OCI-LY1 (cell line): ENCODE measurements around the gene IL18R1.

ENCODE experiments used
- H2AFZ ChIP-seq: fragments of 200-600 bp; sonication (generic), shearing (Covaris generic); 2 replicates; pipeline ENCODE4 v1.6.0; 2014; ENCODE audit warnings: antibody characterized with exemption, mild to moderate bottlenecking, low read length
- H3F3A ChIP-seq: fragments of 200-600 bp; sonication (generic), shearing (Covaris generic); 2 replicates; pipeline ENCODE4 v1.6.0; 2014; ENCODE audit warnings: mild to moderate bottlenecking, antibody characterized with exemption, low read length, moderate library complexity; ENCODE audit not compliant: insufficient read depth
- H3K27ac ChIP-seq: fragments of 200-600 bp; sonication (generic); 2 replicates; pipeline ENCODE4 v1.5.1; 2014; ENCODE audit warnings: low read length, mixed run types, mild to moderate bottlenecking, low read depth; ENCODE audit not compliant: poor library complexity, severe bottlenecking
- H3K27me3 ChIP-seq: fragments of 200-600 bp; sonication (generic); 2 replicates; pipeline ENCODE4 v1.6.0; 2014; ENCODE audit warnings: antibody characterized with exemption, mild to moderate bottlenecking, low read length, moderate library complexity; ENCODE audit not compliant: insufficient read depth
- H3K36me3 ChIP-seq: fragments of 200-600 bp; sonication (generic); 2 replicates; pipeline ENCODE4 v1.6.1; 2014; ENCODE audit warnings: mild to moderate bottlenecking, antibody characterized with exemption, low read length, moderate library complexity, mixed read lengths; ENCODE audit not compliant: insufficient read depth
- H3K4me1 ChIP-seq: fragments of 200-600 bp; sonication (generic); 2 replicates; pipeline ENCODE4 v1.5.1; 2014; ENCODE audit warnings: mild to moderate bottlenecking, low read length, moderate library complexity; ENCODE audit not compliant: insufficient read depth, severe bottlenecking
- H3K4me2 ChIP-seq: fragments of 200-600 bp; sonication (generic), shearing (Covaris generic); 2 replicates; pipeline ENCODE4 v1.6.1; 2014; ENCODE audit warnings: low read length
- H3K4me3 ChIP-seq: fragments of 200-600 bp; sonication (generic); 2 replicates; pipeline ENCODE4 v1.5.1; 2014; ENCODE audit warnings: low read length, low read depth, mild to moderate bottlenecking, mixed read lengths; ENCODE audit not compliant: poor library complexity, severe bottlenecking
- H3K79me2 ChIP-seq: fragments of 200-600 bp; shearing (Covaris generic); 2 replicates; pipeline ENCODE4 v1.6.1; 2016; ENCODE audit warnings: mixed run types, low read length, mixed read lengths; ENCODE audit not compliant: insufficient read depth
- H3K9ac ChIP-seq: fragments of 200-600 bp; sonication (generic), shearing (Covaris generic); 2 replicates; pipeline ENCODE4 v1.6.1; 2014; ENCODE audit warnings: mild to moderate bottlenecking, low read length, mixed read lengths
- H3K9me2 ChIP-seq: fragments of 200-600 bp; sonication (generic), shearing (Covaris generic); 2 replicates; pipeline ENCODE4 v1.6.1; 2014; ENCODE audit warnings: low read depth, mild to moderate bottlenecking, low read length, mixed read lengths
- H3K9me3 ChIP-seq: fragments of 200-600 bp; shearing (Covaris generic); 2 replicates; pipeline ENCODE4 v1.6.1; 2014; ENCODE audit warnings: low read length, mixed read lengths
- H4K20me1 ChIP-seq: fragments of 200-600 bp; sonication (generic), shearing (Covaris generic); 2 replicates; pipeline ENCODE4 v1.6.0; 2016; ENCODE audit warnings: mild to moderate bottlenecking, low read length; ENCODE audit not compliant: insufficient read depth
- CTCF ChIP-seq: fragments of 200-600 bp; sonication (generic), shearing (Covaris generic); IDR thresholded peaks from 2 replicates; pipeline ENCODE4 v1.5.1; 2017; ENCODE audit warnings: mild to moderate bottlenecking, antibody characterized with exemption, low read length, moderate library complexity, mixed read lengths
- EZH2 ChIP-seq: fragments of 200-600 bp; sonication (generic), shearing (Covaris generic); IDR thresholded peaks from 2 replicates; pipeline ENCODE4 v1.8.0; 2017; ENCODE audit warnings: borderline replicate concordance, mixed run types, mild to moderate bottlenecking, antibody characterized with exemption, low read length, moderate library complexity, mixed read lengths

Gene IL18R1

GRCh38 chr2:102350137-102350793 lies 5.3 kb upstream of the IL18R1 start:
- Histone ChIP-seq H3K9me2 (no peaks in the 10 kb centered on the region), H3K4me3 (no peak overlapping the region), H3K36me3 (no peaks in the 10 kb centered on the region), H3K9me3 (no peaks in the 10 kb centered on the region), H3K9ac (no peak overlapping the region), H3K27me3 (no peaks in the 10 kb centered on the region), H4K20me1 (no peaks in the 10 kb centered on the region), H3K79me2 (no peaks in the 10 kb centered on the region), H3K4me1 (no peaks in the 10 kb centered on the region), H3K4me2 (no peak overlapping the region), H3K27ac (no peak overlapping the region), H3F3A (no peaks in the 10 kb centered on the region), H2AFZ (no peak overlapping the region)
- TF ChIP-seq EZH2, result no peak

GRCh38 chr2:102356381-102356712 lies 751 bp downstream of the IL18R1 start:
- Histone ChIP-seq H3K9ac (no peak overlapping the region), H3K27me3 (no peaks in the 10 kb centered on the region), H3F3A (no peaks in the 10 kb centered on the region), H3K4me2 (peak overlapping the region; percentile 52; the same call in 1 of the 2 replicates), H4K20me1 (no peaks in the 10 kb centered on the region), H3K9me3 (no peaks in the 10 kb centered on the region), H3K36me3 (no peaks in the 10 kb centered on the region), H3K4me3 (peak overlapping the region; percentile 43), H3K9me2 (no peaks in the 10 kb centered on the region), H3K27ac (no peak overlapping the region), H3K79me2 (no peaks in the 10 kb centered on the region), H3K4me1 (peaks cover 5% of the 10 kb centered on the region), H2AFZ (no peak overlapping the region)
- TF ChIP-seq CTCF (no peak), EZH2 (no peak)

GRCh38 chr2:102356741-102357140 lies 1.1 kb downstream of the IL18R1 start:
- H2AFZ ChIP-seq, result no peak overlapping the region
- H3K4me2 ChIP-seq, result no peak overlapping the region
- H3K27me3 ChIP-seq, result no peaks in the 10 kb centered on the region
- TF ChIP-seq CTCF (no peak), EZH2 (no peak)
- no peaks in the 10 kb centered on the region for H3K9me2 ChIP-seq
- no peak overlapping the region for H3K27ac ChIP-seq
- H3K36me3 ChIP-seq, result no peaks in the 10 kb centered on the region
- no peaks in the 10 kb centered on the region for H3K9me3 ChIP-seq
- H4K20me1 ChIP-seq, result no peaks in the 10 kb centered on the region
- no peak overlapping the region for H3K4me3 ChIP-seq
- H3K79me2 ChIP-seq, result no peaks in the 10 kb centered on the region
- no peaks in the 10 kb centered on the region for H3F3A ChIP-seq
- H3K9ac ChIP-seq, result no peak overlapping the region
- H3K4me1 ChIP-seq, result peaks cover 5% of the 10 kb centered on the region

- TF ChIP-seq EZH2 (no peak), CTCF (no peak)
- Histone ChIP-seq H3K9me2 (no peaks in the 10 kb centered on the region), H3K9ac (no peak overlapping the region), H3K4me3 (no peak overlapping the region), H3K27me3 (no peaks in the 10 kb centered on the region), H3K4me2 (no peak overlapping the region), H3K9me3 (no peaks in the 10 kb centered on the region), H2AFZ (no peak overlapping the region), H3K36me3 (no peaks in the 10 kb centered on the region), H3K4me1 (peaks cover 5% of the 10 kb centered on the region), H3F3A (no peaks in the 10 kb centered on the region), H4K20me1 (no peaks in the 10 kb centered on the region), H3K27ac (no peak overlapping the region), H3K79me2 (no peaks in the 10 kb centered on the region)
Observed at GRCh38 chr2:102357937-102358336, 2.3 kb downstream of the IL18R1 start.
